ENCODE data around the gene DROSHA.

GRCh38 chr5:31556461-31556860, 24.6 kb upstream of the DROSHA start:
- no peak for TF ChIP-seq POLR2A (IDR thresholded peaks at IDR 0.05; ENCODE audit: borderline replicate concordance, extremely low read depth, insufficient read depth, insufficient read length)
- no peak for TF ChIP-seq POLR2AphosphoS5 (IDR thresholded peaks at IDR 0.05; ENCODE audit: low read depth, low read length)
- no peak for TF ChIP-seq CTCF (IDR thresholded peaks at IDR 0.05 in 2 of 3, conservative IDR thresholded peaks at IDR 0.05 in 1 of 3; ENCODE audit: borderline replicate concordance in 1 of 3, insufficient read depth in 1 of 3, low read depth in 2 of 3, low read length in 2 of 3)
- TF ChIP-seq RAD21 (IDR thresholded peaks at IDR 0.05; ENCODE audit: low read depth): no peak
- no peak for TF ChIP-seq ZBTB33 (IDR thresholded peaks at IDR 0.05; ENCODE audit: extremely low read depth, insufficient replicate concordance, low read length)
